Calu3 (cell line): ENCODE results near the gene GPC1. TPM values are rescaled to one million over a fixed set of nuclear protein-coding genes. Genes with fewer than 3 reads are reported as not detected.

Source experiments
- BruUV-seq: library from RNA; stranded (reverse); fragments of 400-500 nt; replicated peaks from 2 replicates; lab custom pipeline; 2021; lab: Mats Ljungman, UMichigan
- CTCF ChIA-PET: fragments of 300-600 bp; sonication (Branson Sonifier 250); formaldehyde crosslinking; loops from one replicate; lab custom pipeline; 2022; ENCODE audit warnings: antibody characterized with exemption; lab: Charles Lee
- DNase-seq: peaks from one replicate; pipeline ENCODE4 v3.0.0; 2022
- H3K27ac Mint-ChIP-seq: one replicate; pipeline ENCODE4 v1.8.0; 2022; ENCODE audit warnings: mixed read lengths; ENCODE audit not compliant: unreplicated experiment
- H3K27me3 Mint-ChIP-seq: one replicate; pipeline ENCODE4 v1.8.0; 2022; ENCODE audit warnings: mixed read lengths; ENCODE audit not compliant: unreplicated experiment
- H3K36me3 Mint-ChIP-seq: one replicate; pipeline ENCODE4 v1.8.0; 2022; ENCODE audit warnings: mild to moderate bottlenecking, moderate library complexity, mixed read lengths; ENCODE audit not compliant: insufficient read depth, unreplicated experiment
- H3K4me1 Mint-ChIP-seq: one replicate; pipeline ENCODE4 v1.8.0; 2022; ENCODE audit warnings: mild to moderate bottlenecking, low read depth, mixed read lengths; ENCODE audit not compliant: unreplicated experiment
- H3K4me3 Mint-ChIP-seq: one replicate; pipeline ENCODE4 v1.8.0; 2022; ENCODE audit warnings: mild to moderate bottlenecking, low read depth, moderate library complexity, mixed read lengths; ENCODE audit not compliant: unreplicated experiment
- H3K9me3 Mint-ChIP-seq: one replicate; pipeline ENCODE4 v1.8.0; 2022; ENCODE audit warnings: low read depth, mixed read lengths; ENCODE audit not compliant: unreplicated experiment
- CTCF ChIP-seq: fragments of 200-600 bp; IDR thresholded peaks from one replicate; pipeline ENCODE4 v1.8.0; 2022; ENCODE audit warnings: antibody characterized with exemption; ENCODE audit not compliant: unreplicated experiment
- intact Hi-C: fragments of 100-400 bp; cut with micrococcal nuclease; formaldehyde crosslinking; loops from one replicate; pipeline ENCODE4 v1.10.0; 2022; ENCODE audit not compliant: unreplicated experiment
- total RNA-seq: library from RNA; stranded (reverse); gene quantifications from 2 replicates; pipeline ENCODE4 v1.2.3, GENCODE V29; 2022

GPC1 gene
- total RNA-seq, 1 experiment from 2014 or later = 51.5 TPM

GRCh38 chr2:240411261-240412160 lies 24.0 kb upstream of the GPC1 start:
- H3K27ac Mint-ChIP-seq = no peak overlapping the region
- CTCF ChIA-PET = no interaction called here
- no peaks in the 10 kb centered on the region for H3K9me3 Mint-ChIP-seq
- peaks cover 39% of the 10 kb centered on the region for H3K27me3 Mint-ChIP-seq
- no peaks in the 10 kb centered on the region for H3K4me1 Mint-ChIP-seq
- no peaks in the 10 kb centered on the region for H3K36me3 Mint-ChIP-seq
- no peak for DNase-seq
- BruUV-seq = no TSS peak
- no peak overlapping the region for H3K4me3 Mint-ChIP-seq
- intact Hi-C loops = no loop called here
- no peak for TF ChIP-seq CTCF

GRCh38 chr2:240412211-240412861 lies 23.1 kb upstream of the GPC1 start:
- no TSS peak for BruUV-seq
- Mint-ChIP-seq H3K27ac (no peak overlapping the region), H3K36me3 (no peaks in the 10 kb centered on the region), H3K4me1 (no peaks in the 10 kb centered on the region), H3K27me3 (peaks cover 32% of the 10 kb centered on the region), H3K4me3 (no peak overlapping the region), H3K9me3 (no peaks in the 10 kb centered on the region)
- intact Hi-C loops = no loop called here
- CTCF ChIA-PET = interaction anchor here (0.6 kb wide), 1 partner anchor 200 kb away, joined by 3 read pairs; no protein-coding TSS in a partner anchor
- TF ChIP-seq CTCF = no peak
- DNase-seq = no peak

GRCh38 chr2:240412975-240413812 lies 22.3 kb upstream of the GPC1 start:
- CTCF ChIA-PET = no interaction called here
- Mint-ChIP-seq H3K27me3 (peaks cover 32% of the 10 kb centered on the region), H3K36me3 (no peaks in the 10 kb centered on the region), H3K4me3 (no peak overlapping the region), H3K27ac (no peak overlapping the region), H3K4me1 (no peaks in the 10 kb centered on the region), H3K9me3 (no peaks in the 10 kb centered on the region)
- intact Hi-C loops = no loop called here
- no TSS peak for BruUV-seq
- DNase-seq = no peak
- TF ChIP-seq CTCF = no peak

- Mint-ChIP-seq H3K27ac (no peak overlapping the region), H3K27me3 (peaks cover 31% of the 10 kb centered on the region), H3K36me3 (no peaks in the 10 kb centered on the region), H3K4me3 (no peak overlapping the region), H3K9me3 (no peaks in the 10 kb centered on the region), H3K4me1 (no peaks in the 10 kb centered on the region)
- intact Hi-C loops = no loop called here
- no TSS peak for BruUV-seq
- DNase-seq = no peak
- no peak for TF ChIP-seq CTCF
- CTCF ChIA-PET = no interaction called here
Observed at GRCh38 chr2:240413813-240414429, 21.5 kb upstream of the GPC1 start.
